ENCODE data around the gene SGF29.
"Not testable (repeated sequence)": the region's sequence is repeated elsewhere in the genome, so short reads cannot be mapped to it uniquely, and the experiment has no call there.

Gene SGF29

GRCh38 chr16:28621481-28622155 lies 67.9 kb downstream of the SGF29 start:
- TF ChIP-seq CTCF (IDR thresholded peaks at IDR 0.05; ENCODE audit: insufficient read depth, low read length) (no peak), GABPA (IDR thresholded peaks at IDR 0.05; ENCODE audit: low read depth) (no peak), POLR2AphosphoS5 (IDR thresholded peaks at IDR 0.05; ENCODE audit: low read depth) (no peak), SPI1 (IDR thresholded peaks at IDR 0.05; ENCODE audit: borderline replicate concordance, low read depth) (no peak), REST (IDR thresholded peaks at IDR 0.05; ENCODE audit: insufficient replicate concordance, low read depth) (no peak)
- no peak for DNase-seq (ENCODE audit: low read depth in 1 of 2, low spot score in 1 of 2)
- no peaks in the 10 kb centered on the region for H3K27me3 ChIP-seq (ENCODE audit: insufficient read depth, poor library complexity, severe bottlenecking)
- H3K4me3 ChIP-seq (replicated peaks; ENCODE audit: insufficient read depth, low read length): no peak overlapping the region
- H3K27ac ChIP-seq (replicated peaks): no peak overlapping the region

- H3K27me3 ChIP-seq (ENCODE audit: insufficient read depth, poor library complexity, severe bottlenecking); H3K27ac ChIP-seq (replicated peaks); DNase-seq (ENCODE audit: low read depth in 1 of 2, low spot score in 1 of 2); H3K4me3 ChIP-seq (replicated peaks; ENCODE audit: insufficient read depth, low read length): not testable (repeated sequence)
These were observed 68.9 kb downstream of the SGF29 start for GRCh38 chr16:28622532-28623171.

- DNase-seq (ENCODE audit: low read depth in 1 of 2, low spot score in 1 of 2): no peak
- H3K27ac ChIP-seq (replicated peaks): no peak overlapping the region
- TF ChIP-seq SPI1 (IDR thresholded peaks at IDR 0.05; ENCODE audit: borderline replicate concordance, low read depth): no peak
- H3K27me3 ChIP-seq (ENCODE audit: insufficient read depth, poor library complexity, severe bottlenecking): no peaks in the 10 kb centered on the region
- H3K4me3 ChIP-seq (replicated peaks; ENCODE audit: insufficient read depth, low read length): no peak overlapping the region
These were observed 69.5 kb downstream of the SGF29 start for GRCh38 chr16:28623172-28623711.

GRCh38 chr16:28630905-28631304 lies 77.2 kb downstream of the SGF29 start:
- not testable (repeated sequence) for H3K27ac ChIP-seq (replicated peaks); H3K27me3 ChIP-seq (ENCODE audit: insufficient read depth, poor library complexity, severe bottlenecking); DNase-seq (ENCODE audit: low read depth in 1 of 2, low spot score in 1 of 2); H3K4me3 ChIP-seq (replicated peaks; ENCODE audit: insufficient read depth, low read length)

GRCh38 chr16:28636093-28636823 lies 82.5 kb downstream of the SGF29 start:
- not testable (repeated sequence) for DNase-seq (ENCODE audit: low read depth in 1 of 2, low spot score in 1 of 2); H3K4me3 ChIP-seq (replicated peaks; ENCODE audit: insufficient read depth, low read length); H3K27ac ChIP-seq (replicated peaks); H3K27me3 ChIP-seq (ENCODE audit: insufficient read depth, poor library complexity, severe bottlenecking)

- H3K4me3 ChIP-seq (replicated peaks; ENCODE audit: insufficient read depth, low read length); H3K27ac ChIP-seq (replicated peaks); H3K27me3 ChIP-seq (ENCODE audit: insufficient read depth, poor library complexity, severe bottlenecking); DNase-seq (ENCODE audit: low read depth in 1 of 2, low spot score in 1 of 2): not testable (repeated sequence)
These were observed 84.0 kb downstream of the SGF29 start, which contains the start of gene NPIPB8 for GRCh38 chr16:28637765-28638164. NPIPB8 (plus strand) TSS chr16:28638065; CDS start chr16:28638361, 296 bp downstream.

GRCh38 chr16:28638359-28638758 lies 84.6 kb downstream of the SGF29 start:
- H3K27me3 ChIP-seq (ENCODE audit: insufficient read depth, poor library complexity, severe bottlenecking); H3K4me3 ChIP-seq (replicated peaks; ENCODE audit: insufficient read depth, low read length); H3K27ac ChIP-seq (replicated peaks); DNase-seq (ENCODE audit: low read depth in 1 of 2, low spot score in 1 of 2): not testable (repeated sequence)

GRCh38 chr16:28639959-28640358 lies 86.2 kb downstream of the SGF29 start:
- DNase-seq (ENCODE audit: low read depth in 1 of 2, low spot score in 1 of 2); H3K4me3 ChIP-seq (replicated peaks; ENCODE audit: insufficient read depth, low read length); H3K27ac ChIP-seq (replicated peaks); H3K27me3 ChIP-seq (ENCODE audit: insufficient read depth, poor library complexity, severe bottlenecking): not testable (repeated sequence)

Measured in HL-60 (cell line).